ENCODE measurements around the gene RIPK1.
"Not testable (repeated sequence)": the region's sequence is repeated elsewhere in the genome, so short reads cannot be mapped to it uniquely, and the experiment has no call there.

RIPK1 gene

DNA sequence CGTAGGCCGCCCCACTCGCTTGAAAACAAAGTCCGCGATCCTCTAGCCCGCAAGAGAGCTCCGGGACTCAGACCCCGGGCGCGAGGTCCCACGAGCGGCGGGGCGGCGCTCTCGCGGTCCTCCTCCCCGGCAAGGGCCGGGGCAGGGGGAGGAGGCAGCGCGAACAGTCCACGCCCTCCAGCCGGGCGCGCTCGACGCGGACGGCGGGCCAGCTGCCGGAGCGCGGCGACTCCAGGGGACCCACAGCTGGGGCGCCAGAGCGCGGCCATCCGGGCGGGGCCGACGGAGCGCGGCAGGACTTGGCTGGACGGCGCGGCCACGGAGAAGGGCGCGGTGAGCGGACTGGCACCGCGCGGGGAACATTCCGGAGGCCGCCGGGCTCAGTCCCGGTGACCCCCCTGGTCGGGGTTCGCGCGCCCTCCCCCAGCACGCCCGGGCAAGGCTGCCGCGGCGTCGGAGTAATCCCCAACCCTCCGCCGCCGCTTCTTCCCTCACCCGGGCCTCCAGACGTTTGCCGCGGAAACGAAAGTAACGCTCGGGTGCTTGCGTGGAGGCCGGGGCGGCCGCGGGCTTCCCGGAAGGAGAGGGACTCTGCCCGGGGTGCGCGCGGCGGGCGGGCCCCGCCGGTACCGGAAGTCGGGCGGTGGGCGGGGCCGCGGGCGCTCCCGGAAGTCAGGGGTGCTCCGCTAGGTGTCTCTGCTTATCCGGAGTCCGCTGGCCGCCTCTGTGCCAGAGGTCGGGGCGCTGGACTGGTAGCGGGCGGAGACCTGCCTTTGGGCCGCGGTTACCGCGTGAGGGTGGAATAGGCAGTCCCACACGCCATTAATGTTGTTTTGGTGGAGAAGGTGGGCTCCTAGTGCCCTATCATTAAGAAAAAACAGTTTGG lies at the start of gene RIPK1:
Gene RIPK1, plus strand, starts transcription at position 166 of the 886 bp plus-strand sequence. CDS start 8,330 bp downstream, outside the sequence.
- peak; percentile 26 to 93 (median 87) for DNase-seq

DNA sequence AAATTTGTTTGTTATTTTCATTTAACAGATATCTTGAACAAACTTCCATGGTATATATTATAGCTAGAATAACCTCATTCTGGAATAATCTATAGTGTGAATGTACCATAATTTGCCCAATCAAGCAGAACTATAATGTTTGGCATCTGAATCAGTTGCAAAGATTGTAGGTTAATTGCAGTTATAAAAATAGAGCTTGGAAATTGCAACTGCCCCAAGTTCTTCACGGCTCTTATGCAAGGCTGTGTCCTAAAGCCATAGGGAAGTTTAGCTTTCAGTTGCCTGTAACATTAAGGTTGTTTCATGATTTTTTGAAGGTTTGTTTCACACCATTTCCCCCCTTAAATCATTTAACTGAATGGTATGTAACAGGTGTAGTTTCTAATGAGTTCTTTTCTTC lies 49.2 kb upstream of the RIPK1 start:
- DNase-seq, result no peak

DNA sequence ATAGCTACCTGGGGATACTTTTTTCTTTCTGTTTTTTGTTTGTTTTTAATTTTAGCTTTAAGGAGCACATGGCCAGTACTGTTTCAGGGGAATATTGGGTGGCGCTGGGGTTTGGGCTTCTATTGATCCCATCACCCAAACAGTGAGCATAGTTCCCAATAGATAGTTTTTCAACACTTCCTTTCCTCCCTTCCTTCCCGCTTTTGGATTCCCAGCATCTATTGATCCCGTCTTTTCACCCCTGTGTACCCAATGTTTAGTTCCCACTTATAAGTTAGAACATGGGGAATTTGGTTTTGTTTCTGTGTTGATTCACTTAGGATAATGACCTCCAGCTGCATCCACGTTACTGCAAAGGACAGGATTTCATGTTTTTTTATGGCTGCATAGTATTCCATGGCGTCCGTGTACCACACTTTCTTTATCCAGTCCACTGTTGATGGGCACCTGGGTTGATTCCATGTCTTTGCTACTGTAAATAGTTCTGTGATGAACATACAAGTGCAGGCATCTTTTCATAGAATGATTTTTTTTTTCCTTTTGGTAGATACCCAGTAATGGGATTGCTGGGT lies 48.5 kb upstream of the RIPK1 start:
- DNase-seq, result no peak

DNA sequence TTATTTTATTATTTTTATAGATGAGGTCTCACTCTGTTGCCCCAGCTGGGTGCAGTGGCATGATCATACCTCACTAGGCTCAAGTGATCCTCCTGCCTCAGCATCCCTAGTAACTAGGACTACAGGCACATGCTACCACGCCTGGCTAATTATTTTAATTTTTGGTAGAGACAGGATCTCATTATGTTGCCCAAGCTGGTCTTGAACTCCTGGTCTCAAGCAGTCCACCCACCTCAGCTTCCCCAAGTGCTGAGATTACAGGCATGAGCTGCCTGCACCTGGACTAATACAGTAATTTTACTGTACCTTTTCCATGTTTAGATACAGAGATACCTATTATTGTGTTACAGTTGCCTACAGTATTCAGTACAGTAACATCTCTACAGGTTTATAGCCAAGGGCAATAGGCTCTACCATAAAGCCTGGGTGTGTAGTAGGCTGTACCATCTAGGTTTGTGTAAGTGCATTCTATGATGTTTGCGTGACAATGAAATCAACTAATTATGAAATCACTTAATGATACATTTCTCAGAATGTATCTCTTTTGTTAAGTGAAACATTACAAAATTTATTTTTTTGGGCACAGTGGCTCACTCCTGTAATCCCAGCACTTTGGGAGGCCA lies 47.2 kb upstream of the RIPK1 start:
- DNase-seq, result not testable (repeated sequence)

- no peak for DNase-seq
Observed at GRCh38 chr6:3022765-3023662, 45.3 kb upstream of the RIPK1 start.

GRCh38 chr6:3023663-3024483 lies 44.4 kb upstream of the RIPK1 start:
- peak in 34 of 58 donors; percentile 5 to 60 (median 24) for DNase-seq

GRCh38 chr6:3026791-3027626 lies 41.3 kb upstream of the RIPK1 start:
- peak in 5 of 58 donors; percentile 5 to 56 (median 18) for DNase-seq

DNA sequence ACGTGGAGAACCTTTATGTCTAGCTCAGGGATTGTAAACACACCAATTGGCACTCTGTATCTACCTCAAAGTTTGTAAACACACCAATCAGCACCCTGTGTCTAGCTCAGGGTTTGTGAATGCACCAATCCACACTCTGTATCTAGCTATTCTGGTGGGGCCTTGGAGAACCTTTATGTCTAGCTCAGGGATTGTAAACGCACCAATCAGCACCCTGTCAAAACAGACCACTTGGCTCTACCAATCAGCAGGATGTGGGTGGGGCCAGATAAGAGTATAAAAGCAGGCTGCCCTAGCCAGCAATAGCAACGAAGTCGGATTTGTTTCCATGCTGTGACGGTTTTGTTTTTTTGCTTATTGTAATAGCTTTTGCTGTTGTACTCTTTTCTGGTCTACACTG lies 40.1 kb upstream of the RIPK1 start:
- DNase-seq, result not testable (repeated sequence)

DNA sequence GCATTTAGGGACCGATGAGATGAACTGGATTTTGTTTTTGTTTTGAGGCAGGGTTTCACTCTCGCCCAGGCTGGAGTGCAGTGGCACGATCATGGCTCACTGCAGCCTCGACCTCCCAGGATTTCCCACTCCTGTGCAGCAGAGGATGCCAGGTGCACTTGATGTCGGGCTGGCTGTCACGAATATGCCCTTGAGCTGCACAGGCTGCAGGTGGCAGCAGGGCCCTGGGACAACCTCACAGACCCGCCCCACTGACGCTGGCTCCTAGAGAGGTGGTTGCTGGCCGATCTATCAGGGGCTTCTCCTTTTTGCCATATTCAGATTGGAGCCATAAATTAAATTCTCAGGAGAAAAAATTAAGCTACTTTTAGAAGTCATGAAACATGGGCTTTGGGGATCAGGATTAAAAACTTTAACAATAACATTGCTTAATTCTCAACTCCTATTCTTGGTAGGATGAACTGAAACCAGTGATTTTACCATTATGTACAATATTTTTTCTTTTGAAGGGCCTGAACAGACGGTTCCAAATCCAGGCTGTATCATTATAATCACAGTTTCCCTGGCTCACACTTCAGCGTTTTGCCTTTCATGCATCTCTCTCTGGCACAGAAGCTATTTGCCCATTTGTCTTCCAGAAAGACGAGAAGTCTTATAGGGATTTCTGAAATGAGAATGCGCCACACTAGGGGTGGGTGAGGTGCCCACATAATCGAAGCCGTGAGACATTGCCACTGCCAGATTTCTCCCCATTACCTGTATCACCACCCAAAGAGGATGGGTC lies 36.2 kb upstream of the RIPK1 start:
- no peak for DNase-seq

- no peak for DNase-seq
Observed at GRCh38 chr6:3032986-3033385, 35.3 kb upstream of the RIPK1 start.

GRCh38 chr6:3033652-3034051 lies 34.6 kb upstream of the RIPK1 start:
- no peak for DNase-seq

- DNase-seq, result no peak
Observed at GRCh38 chr6:3035397-3035796, 32.9 kb upstream of the RIPK1 start.

GRCh38 chr6:3036861-3037637 lies 31.2 kb upstream of the RIPK1 start:
- DNase-seq, result no peak

DNA sequence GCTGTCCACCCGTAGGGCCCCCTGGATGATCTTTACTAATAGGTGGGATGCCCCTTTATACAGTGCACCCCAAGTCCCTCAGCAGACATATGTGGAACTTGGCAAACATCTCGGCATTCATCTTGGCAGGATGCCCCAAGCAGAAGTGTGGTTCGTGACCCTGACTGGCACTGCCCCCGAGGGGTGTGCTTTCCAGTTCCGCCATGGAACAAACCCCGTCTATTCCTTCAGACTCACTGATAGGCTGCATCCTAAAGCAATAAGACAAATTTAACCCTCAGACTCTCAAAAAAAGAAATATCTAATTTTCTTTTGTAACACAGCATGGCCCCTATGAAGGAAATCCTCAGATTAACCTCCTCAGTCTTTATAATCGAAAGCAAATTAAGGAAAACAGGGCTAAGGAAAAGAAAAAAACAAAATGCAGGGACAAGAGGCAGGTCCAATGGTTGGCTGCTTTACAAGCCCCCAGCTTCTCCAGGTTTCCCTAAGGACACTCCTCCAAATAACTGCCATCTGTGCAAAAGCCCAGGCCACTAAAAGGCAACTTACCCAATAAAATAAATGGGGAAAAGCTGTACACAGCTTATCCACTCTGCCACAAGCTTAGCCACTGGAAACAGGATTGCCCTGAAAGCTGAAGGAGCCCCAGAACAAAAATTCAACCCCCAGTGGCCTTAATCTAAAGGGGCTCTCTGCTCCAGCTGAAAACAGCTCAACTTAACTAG lies 30.5 kb upstream of the RIPK1 start:
- peak in 1 of 58 donors; percentile 52 for DNase-seq

GRCh38 chr6:3039384-3039783 lies 28.9 kb upstream of the RIPK1 start:
- DNase-seq, result no peak

- no peak for DNase-seq
Observed at GRCh38 chr6:3041147-3041546, 27.1 kb upstream of the RIPK1 start.

GRCh38 chr6:3041606-3042005 lies 26.7 kb upstream of the RIPK1 start:
- no peak for DNase-seq
